ENCODE measurements around the gene DCAF7. TPM values are rescaled to one million over a fixed set of nuclear protein-coding genes. Genes with fewer than 3 reads are reported as not detected.

Gene DCAF7
- polyA plus RNA-seq, 1 donor: 43.2 TPM

DNA sequence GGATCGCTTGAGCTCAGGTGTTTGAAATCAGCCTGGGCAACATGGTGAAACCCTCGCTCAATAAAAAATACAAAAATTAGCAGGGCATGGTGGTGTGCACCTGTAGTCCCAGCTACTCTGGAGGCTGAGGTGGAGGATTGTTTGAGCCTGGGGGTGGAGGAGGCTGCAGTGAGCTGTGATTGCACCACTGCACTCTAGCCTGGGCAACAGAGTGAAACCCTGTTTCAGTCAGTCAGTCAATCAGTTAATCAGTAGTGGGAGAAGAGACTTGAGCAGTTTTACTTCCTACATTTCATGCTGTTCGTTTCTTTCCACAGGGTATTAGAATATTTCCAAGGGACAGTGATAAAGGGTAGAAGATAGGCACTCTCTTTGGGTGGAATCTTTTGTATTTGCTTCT, 80.8 kb downstream of the DCAF7 start:
- DNase-seq: no peak

DNA sequence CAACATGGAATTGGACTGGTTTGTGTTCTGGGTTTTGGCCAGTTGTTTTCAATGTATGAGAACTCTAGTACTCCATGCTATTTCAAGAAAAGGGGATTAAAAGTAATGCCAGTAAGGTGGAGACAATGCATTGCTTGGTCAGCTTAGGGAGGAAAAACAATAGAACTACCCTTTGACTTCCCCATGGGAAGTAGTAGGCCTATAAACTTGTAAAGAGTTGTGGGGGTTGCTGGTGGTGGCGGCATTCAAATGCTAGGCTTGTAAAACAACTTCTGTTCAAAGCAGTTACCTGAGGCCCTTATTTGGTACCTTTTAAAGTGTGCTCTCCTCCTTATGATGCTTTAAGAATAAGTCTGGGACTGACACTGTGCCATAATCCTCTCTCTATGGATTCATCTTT, 81.3 kb downstream of the DCAF7 start:
- DNase-seq: no peak

DNA sequence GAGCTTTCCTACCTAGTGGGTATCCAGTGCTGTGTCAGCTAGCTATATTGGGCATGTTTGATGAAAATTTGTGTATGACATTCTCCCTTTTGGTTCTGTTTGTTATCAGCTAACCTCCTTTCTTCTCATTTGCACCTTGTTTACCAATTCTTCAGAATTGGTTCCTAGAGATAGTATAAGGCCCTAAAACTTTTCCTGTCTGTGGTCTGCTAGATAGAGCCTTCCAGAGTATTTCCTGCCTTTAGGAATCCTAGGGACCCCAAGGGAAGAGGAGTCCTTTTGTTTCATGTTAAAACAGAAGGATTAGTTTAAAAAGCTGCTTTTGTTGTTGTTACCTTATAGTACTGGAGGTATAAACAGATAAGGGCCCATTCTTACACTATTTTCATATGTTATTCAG, 83.5 kb downstream of the DCAF7 start:
- DNase-seq: no peak

DNA sequence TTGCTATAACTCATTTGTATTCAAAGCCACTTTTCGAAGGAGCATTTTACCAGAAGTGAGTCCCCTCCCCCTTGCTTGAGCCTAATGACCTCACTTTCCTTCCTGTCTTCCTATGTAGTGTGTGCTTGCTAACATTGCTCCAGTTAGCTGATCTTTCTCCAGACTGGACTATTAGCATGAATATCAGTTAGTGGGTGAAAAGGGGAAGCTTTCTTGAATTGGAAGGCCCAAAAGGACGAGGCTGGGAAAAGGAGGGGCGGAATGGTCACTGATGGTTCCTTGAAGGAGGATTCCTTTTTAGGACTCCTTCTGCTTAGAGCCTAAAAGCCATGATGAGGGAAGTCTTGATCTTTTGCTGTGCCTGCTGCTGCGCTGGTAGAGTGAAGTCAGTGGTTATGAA, 83.9 kb downstream of the DCAF7 start:
- no peak for DNase-seq

DNA sequence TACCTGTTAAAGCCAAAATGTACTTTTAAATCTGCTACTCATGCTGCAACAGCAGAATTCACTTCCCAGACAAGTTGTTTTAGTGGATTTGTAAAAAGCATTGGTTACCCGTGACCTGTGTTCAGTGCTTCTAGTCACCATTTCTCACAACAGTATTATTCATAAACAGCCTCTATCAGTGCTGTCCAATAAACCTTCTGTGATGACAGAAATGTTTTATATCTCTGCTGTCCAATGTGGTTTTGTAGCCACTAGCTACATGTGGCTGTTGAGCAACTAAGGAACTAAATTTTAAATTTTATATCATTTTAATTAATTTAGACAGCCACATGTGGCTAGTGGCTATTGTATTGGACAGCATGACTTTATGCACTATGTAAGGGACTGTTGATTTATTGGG, 84.5 kb downstream of the DCAF7 start:
- no peak for DNase-seq

DNA sequence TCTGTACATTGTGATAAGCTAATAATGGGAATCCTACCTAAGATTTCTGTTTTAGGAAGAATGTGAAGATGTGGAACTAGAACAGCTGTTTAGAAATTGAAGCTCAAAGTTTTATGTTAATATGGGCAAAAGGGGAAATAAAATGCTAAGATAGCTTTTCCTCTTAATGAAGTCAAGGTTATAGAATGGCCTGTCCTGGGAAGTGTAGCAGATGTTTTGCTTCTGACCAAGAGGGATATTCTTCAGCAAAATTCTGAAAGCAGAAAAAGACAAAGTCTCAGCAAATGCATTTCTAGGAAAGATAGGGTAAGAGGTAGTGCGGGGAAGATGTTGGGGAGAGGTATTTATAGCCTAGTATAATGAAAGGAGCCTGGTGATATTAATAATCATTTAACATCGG, 85.0 kb downstream of the DCAF7 start:
- DNase-seq: no peak

DNA sequence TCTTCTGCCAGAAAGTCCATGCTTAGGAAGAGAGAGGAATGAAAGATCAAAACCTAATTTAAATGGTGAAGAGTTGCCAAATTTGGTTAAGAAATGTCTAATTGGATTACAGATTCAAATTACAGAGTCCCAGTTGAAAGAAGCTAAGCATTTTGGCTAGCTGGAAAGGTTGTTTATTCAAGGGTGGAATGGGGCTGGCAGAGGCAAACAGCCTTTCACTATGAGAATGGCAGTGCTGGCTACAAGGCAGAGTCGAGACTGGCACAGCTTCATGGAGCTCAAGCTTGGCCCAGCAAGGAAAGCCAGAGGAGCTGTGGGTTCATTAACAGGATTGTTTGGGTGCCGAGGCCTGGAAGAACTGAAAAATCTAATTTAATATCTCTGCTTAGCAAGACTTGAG, 85.5 kb downstream of the DCAF7 start:
- DNase-seq: no peak

DNA sequence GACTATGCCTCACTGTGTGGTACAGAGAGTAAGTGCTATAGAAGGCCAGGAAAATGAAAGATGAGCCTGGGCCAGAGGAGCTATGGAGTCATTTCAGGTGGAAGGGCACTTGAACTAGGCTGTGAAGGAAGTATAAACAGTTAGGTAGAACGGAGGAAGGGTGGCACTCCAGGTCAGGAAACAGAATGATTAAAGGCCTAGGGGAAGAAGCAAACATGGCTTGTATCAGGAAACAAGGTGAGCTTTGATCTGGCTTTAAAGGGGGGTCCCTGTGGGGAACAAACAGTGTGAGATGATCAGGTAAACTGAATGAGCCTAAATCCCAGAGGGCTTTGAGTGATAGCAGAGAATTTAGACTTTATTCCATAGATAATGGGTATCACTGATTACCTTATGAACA, 88.8 kb downstream of the DCAF7 start:
- no peak for DNase-seq

DNA sequence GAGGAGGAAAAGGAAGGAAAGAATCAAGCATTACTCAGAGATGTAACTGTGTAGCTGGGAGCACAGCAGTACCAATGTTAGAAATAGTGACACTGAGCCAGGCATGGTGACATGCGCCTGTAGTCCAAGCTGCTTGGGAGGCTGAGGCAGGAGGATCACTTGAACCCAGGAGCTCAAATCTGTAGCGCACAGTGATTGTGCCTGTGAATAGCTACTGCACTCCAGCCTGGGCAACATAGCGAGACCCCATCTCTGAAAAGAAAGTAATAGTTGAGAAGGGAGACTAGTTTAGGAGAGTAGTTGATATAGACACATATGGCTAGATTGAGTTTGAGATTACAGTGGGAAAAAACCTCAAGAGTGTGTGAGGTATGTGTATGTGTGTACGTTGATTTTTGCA, 89.8 kb downstream of the DCAF7 start:
- no peak for DNase-seq

DNA sequence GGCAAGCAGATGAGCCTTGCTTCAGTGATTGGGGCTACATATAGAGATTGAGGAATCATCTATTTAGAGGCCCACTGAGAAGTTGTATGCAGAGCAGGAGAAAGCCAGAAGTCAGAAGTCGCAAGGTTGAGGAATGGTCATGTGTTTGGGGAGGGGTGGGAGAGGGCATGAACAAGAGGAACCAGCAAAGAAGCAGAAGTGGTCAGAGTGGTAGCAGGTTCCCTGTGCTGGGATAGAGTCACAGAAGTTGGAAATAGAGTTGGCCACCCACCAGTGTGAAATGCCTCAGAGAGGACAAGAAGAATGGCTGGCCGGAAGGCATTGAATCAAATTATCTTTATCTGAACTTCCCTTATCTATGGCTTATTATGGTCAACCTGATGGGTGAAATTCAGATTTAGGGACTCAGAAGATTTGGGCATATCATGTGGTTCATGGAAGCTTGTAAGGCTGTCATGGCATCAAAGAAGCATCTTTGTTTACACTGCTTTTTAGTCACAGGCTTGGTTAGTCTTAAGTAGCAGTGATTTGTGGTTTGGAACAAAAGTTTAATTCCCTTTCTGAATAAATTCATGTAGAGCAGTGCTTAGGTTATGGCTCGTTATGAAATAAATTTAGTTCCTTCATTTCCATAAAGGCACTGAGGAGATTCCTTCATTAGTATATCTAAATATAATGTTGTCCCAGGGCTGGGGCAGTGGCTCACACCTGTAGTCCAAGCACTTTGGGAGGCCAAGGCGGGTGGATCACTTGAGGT, 91.6 kb downstream of the DCAF7 start:
- peak; percentile 38 for DNase-seq

Other genes starting within 250 kb of the DCAF7 start
- 7.0 TPM for gene CYB561, start 104.2 kb upstream of the DCAF7 start, polyA plus RNA-seq (ENCODE audit: insufficient read length)
- 12.9 TPM for gene ACE, start 73.4 kb upstream of the DCAF7 start, polyA plus RNA-seq (ENCODE audit: insufficient read length)
- not detected for gene KCNH6, start 27.1 kb upstream of the DCAF7 start, polyA plus RNA-seq (ENCODE audit: insufficient read length)
- gene TACO1, start 50.4 kb downstream of the DCAF7 start, polyA plus RNA-seq (ENCODE audit: insufficient read length): 17.8 TPM
- gene MAP3K3, start 71.9 kb downstream of the DCAF7 start, polyA plus RNA-seq (ENCODE audit: insufficient read length): 27.6 TPM
- gene LIMD2, start 149.6 kb downstream of the DCAF7 start, polyA plus RNA-seq (ENCODE audit: insufficient read length): 10.4 TPM
- gene STRADA, start 191.3 kb downstream of the DCAF7 start, polyA plus RNA-seq (ENCODE audit: insufficient read length): 32.5 TPM
- 47.8 TPM for gene CCDC47, start 223.1 kb downstream of the DCAF7 start, polyA plus RNA-seq (ENCODE audit: insufficient read length)
- 106 TPM for gene DDX42, start 223.7 kb downstream of the DCAF7 start, polyA plus RNA-seq (ENCODE audit: insufficient read length)

Measured in hindlimb muscle (tissue), 1 donor.